ENCODE results near the gene ATP2C2.

- no peak for TF ChIP-seq CTCF (IDR thresholded peaks at IDR 0.05; ENCODE audit: insufficient read depth, low read length)
- TF ChIP-seq POLR2AphosphoS5 (IDR thresholded peaks at IDR 0.05; ENCODE audit: low read depth), result no peak
- no peak for TF ChIP-seq REST (IDR thresholded peaks at IDR 0.05; ENCODE audit: insufficient replicate concordance, low read depth)
- no peak for TF ChIP-seq GABPA (IDR thresholded peaks at IDR 0.05; ENCODE audit: low read depth)
- no peak for TF ChIP-seq SPI1 (IDR thresholded peaks at IDR 0.05; ENCODE audit: borderline replicate concordance, low read depth)
Observed at GRCh38 chr16:84320511-84320910, 47.8 kb upstream of the ATP2C2 start.

Data from HL-60 (cell line).